Hepatocyte (in vitro differentiated cells): Measurements from ENCODE around the gene SLC2A8. TPM values are rescaled to one million over a fixed set of nuclear protein-coding genes. Genes with fewer than 3 reads are reported as not detected.
A peak's percentile ranks its signal among the peaks of the same experiment; 100 is the strongest.

Experiments used
- DNase-seq: peaks from one replicate; pipeline ENCODE4 v3.0.0-alpha.2; 2016; ENCODE audit warnings: low spot score
- H2AFZ ChIP-seq: fragments of 200-600 bp; sonication (generic); 2 replicates; pipeline ENCODE4 v1.6.0; 2016; ENCODE audit warnings: antibody characterized with exemption, mild to moderate bottlenecking
- H3K27ac ChIP-seq: fragments of 200-600 bp; sonication (generic); 2 replicates; pipeline ENCODE4 v1.5.1; 2016; ENCODE audit warnings: mild to moderate bottlenecking
- H3K27me3 ChIP-seq: fragments of 200-600 bp; sonication (generic); 2 replicates; pipeline ENCODE4 v1.6.1; 2016
- H3K36me3 ChIP-seq: fragments of 200-600 bp; sonication (generic); replicated peaks from 2 replicates; pipeline ENCODE4 v1.5.1; 2016; ENCODE audit warnings: low read depth; ENCODE audit not compliant: insufficient read depth
- H3K4me1 ChIP-seq: fragments of 200-600 bp; sonication (generic); 2 replicates; pipeline ENCODE4 v1.5.1; 2016; ENCODE audit warnings: mild to moderate bottlenecking, moderate library complexity; ENCODE audit not compliant: insufficient read depth
- H3K4me2 ChIP-seq: fragments of 200-600 bp; sonication (generic); 2 replicates; pipeline ENCODE4 v1.6.0; 2016
- H3K4me3 ChIP-seq: fragments of 200-600 bp; sonication (generic); 2 replicates; pipeline ENCODE4 v1.5.1; 2016; ENCODE audit warnings: mild to moderate bottlenecking
- H3K79me2 ChIP-seq: fragments of 200-600 bp; sonication (generic); 2 replicates; pipeline ENCODE4 v1.6.0; 2017; ENCODE audit warnings: mild to moderate bottlenecking
- H3K9me2 ChIP-seq: fragments of 200-600 bp; sonication (generic); replicated peaks from 2 replicates; pipeline ENCODE4 v1.6.0; 2017; ENCODE audit warnings: mild to moderate bottlenecking; ENCODE audit not compliant: insufficient read depth
- H3K9me3 ChIP-seq: fragments of 200-600 bp; sonication (generic); 2 replicates; pipeline ENCODE4 v1.5.1; 2016; ENCODE audit warnings: low read depth, mild to moderate bottlenecking
- H4K20me1 ChIP-seq: fragments of 200-600 bp; sonication (generic); 2 replicates; pipeline ENCODE4 v1.6.0; 2016; ENCODE audit warnings: mild to moderate bottlenecking; ENCODE audit not compliant: insufficient read depth, poor library complexity, severe bottlenecking
- CTCF ChIP-seq: fragments of 200-600 bp; sonication (generic); IDR thresholded peaks from 2 replicates; pipeline ENCODE4 v1.5.1; 2016; ENCODE audit warnings: antibody characterized with exemption, mild to moderate bottlenecking; ENCODE audit not compliant: poor library complexity
- EZH2 ChIP-seq: fragments of 200-600 bp; sonication (generic); IDR thresholded peaks from 2 replicates; pipeline ENCODE4 v1.6.1; 2016; ENCODE audit warnings: antibody characterized with exemption, mild to moderate bottlenecking, borderline replicate concordance
- EZH2phosphoT487 ChIP-seq: fragments of 200-600 bp; sonication (generic); IDR thresholded peaks from one replicate; pipeline ENCODE4 v1.6.1; 2018; ENCODE audit warnings: antibody characterized with exemption, mild to moderate bottlenecking, low read depth, moderate library complexity; ENCODE audit not compliant: unreplicated experiment, severe bottlenecking
- WGBS: methylation state at CpG from one replicate; pipeline ENCODE4 v1.1.6; 2016; ENCODE audit warnings: low lambda C conversion rate; ENCODE audit errors: missing lambda C conversion rate; 5-methylcytosine and 5-hydroxymethylcytosine counted together
- polyA plus RNA-seq: library from polyadenylated mRNA; unstranded; fragments of >200 nt; fragmentation: Nextera tagmentation; extraction: Ambion mirVana; gene quantifications from 2 replicates; pipeline ENCODE4 v1.2.1, GENCODE V29; 2016
- total RNA-seq: library from RNA; depleted of rRNA; stranded (reverse); fragments of >200 nt; gene quantifications from 2 replicates; pipeline ENCODE4 v1.2.3, GENCODE V29; 2014

SLC2A8 gene
- total and polyA plus RNA-seq, 2 experiments from 2014 or later = 91.7 to 145 TPM

GRCh38 chr9:127451858-127452656 lies 55.1 kb downstream of the SLC2A8 start:
- no peaks in the 10 kb centered on the region for H3K9me3 ChIP-seq
- no peaks in the 10 kb centered on the region for H3K9me2 ChIP-seq
- peak; percentile 72 for DNase-seq
- peaks cover 22% of the 10 kb centered on the region for H3K4me1 ChIP-seq
- H3K36me3 ChIP-seq = no peaks in the 10 kb centered on the region
- H3K4me2 ChIP-seq = peak overlapping the region; percentile 93
- H3K79me2 ChIP-seq = peaks cover 32% of the 10 kb centered on the region
- peak overlapping the region; percentile 99 for H2AFZ ChIP-seq
- no peak for TF ChIP-seq CTCF
- TF ChIP-seq EZH2 = no peak
- TF ChIP-seq EZH2phosphoT487 = no peak
- peaks cover 34% of the 10 kb centered on the region for H4K20me1 ChIP-seq
- peak overlapping the region; percentile 86 for H3K4me3 ChIP-seq
- WGBS = 15% methylated on average over 28 of the region's 29 CpGs
- H3K27ac ChIP-seq = peak overlapping the region; percentile 97
- H3K27me3 ChIP-seq = no peaks in the 10 kb centered on the region

GRCh38 chr9:127452691-127453090 lies 55.7 kb downstream of the SLC2A8 start:
- H3K4me3 ChIP-seq = no peak overlapping the region
- no peak overlapping the region for H2AFZ ChIP-seq
- H3K4me2 ChIP-seq = peak overlapping the region; percentile 93
- H3K27ac ChIP-seq = peak overlapping the region; percentile 97
- H3K79me2 ChIP-seq = peaks cover 32% of the 10 kb centered on the region
- WGBS = 79% methylated on average over 4 of the region's 4 CpGs
- peaks cover 22% of the 10 kb centered on the region for H3K4me1 ChIP-seq
- peaks cover 32% of the 10 kb centered on the region for H4K20me1 ChIP-seq
- no peaks in the 10 kb centered on the region for H3K9me2 ChIP-seq
- H3K27me3 ChIP-seq = no peaks in the 10 kb centered on the region
- no peaks in the 10 kb centered on the region for H3K36me3 ChIP-seq
- peak; percentile 51 for DNase-seq
- H3K9me3 ChIP-seq = no peaks in the 10 kb centered on the region
- TF ChIP-seq CTCF = no peak
- TF ChIP-seq EZH2phosphoT487 = no peak
- no peak for TF ChIP-seq EZH2

GRCh38 chr9:127455324-127455992 lies 58.5 kb downstream of the SLC2A8 start:
- Histone ChIP-seq H3K36me3 (no peaks in the 10 kb centered on the region), H3K4me2 (no peak overlapping the region), H3K79me2 (peaks cover 9% of the 10 kb centered on the region), H3K9me2 (no peaks in the 10 kb centered on the region), H3K4me3 (no peak overlapping the region), H3K4me1 (peaks cover 11% of the 10 kb centered on the region), H2AFZ (no peak overlapping the region), H3K27ac (no peak overlapping the region), H4K20me1 (peaks cover 4% of the 10 kb centered on the region), H3K27me3 (no peaks in the 10 kb centered on the region), H3K9me3 (no peaks in the 10 kb centered on the region)
- WGBS = 85% methylated on average over 6 of the region's 6 CpGs
- DNase-seq = no peak
- TF ChIP-seq EZH2 (no peak), EZH2phosphoT487 (no peak), CTCF (peak; percentile 12)
